Epidermal melanocyte (primary cell): ENCODE data around the gene KIAA1671.

Experiments used
- DNase-seq: peaks from one replicate; pipeline ENCODE4 v3.0.0; 2011; ENCODE audit warnings: low spot score; ENCODE audit not compliant: insufficient read length

Gene KIAA1671

DNA sequence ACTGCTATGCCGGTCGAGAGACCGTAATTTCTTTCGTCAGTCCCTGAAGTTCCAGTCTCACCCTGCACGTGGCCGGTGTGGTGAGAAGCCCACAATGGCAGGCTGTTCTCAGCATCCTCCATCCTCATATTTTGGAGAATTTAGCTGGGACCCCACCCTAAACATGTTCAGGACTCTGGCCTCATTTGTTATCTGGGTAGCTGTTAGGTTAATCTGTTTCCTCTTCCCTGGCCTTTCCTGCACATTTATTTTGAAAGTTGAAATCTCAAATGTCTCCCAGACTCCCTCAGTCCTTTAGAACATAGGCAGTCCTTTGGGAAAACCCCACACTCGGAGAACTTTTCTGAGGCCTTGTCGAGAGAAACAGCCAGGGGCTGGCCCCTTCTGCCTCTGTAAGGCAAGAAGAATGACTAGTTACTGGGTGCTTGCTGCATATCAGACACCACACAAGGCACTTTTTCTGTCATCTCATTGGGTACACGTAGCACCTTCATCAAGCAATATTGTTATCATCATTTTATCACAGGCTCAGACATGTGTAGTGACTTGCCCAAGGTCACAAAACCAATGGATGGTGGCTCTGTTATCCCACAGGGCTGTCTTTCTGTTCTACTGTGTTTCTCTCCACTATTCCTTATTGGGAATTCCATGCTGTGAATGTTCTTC, 137.8 kb downstream of the KIAA1671 start:
- DNase-seq, result no peak

GRCh38 chr22:25091458-25091857, 138.9 kb downstream of the KIAA1671 start:
- DNase-seq, result no peak

DNA sequence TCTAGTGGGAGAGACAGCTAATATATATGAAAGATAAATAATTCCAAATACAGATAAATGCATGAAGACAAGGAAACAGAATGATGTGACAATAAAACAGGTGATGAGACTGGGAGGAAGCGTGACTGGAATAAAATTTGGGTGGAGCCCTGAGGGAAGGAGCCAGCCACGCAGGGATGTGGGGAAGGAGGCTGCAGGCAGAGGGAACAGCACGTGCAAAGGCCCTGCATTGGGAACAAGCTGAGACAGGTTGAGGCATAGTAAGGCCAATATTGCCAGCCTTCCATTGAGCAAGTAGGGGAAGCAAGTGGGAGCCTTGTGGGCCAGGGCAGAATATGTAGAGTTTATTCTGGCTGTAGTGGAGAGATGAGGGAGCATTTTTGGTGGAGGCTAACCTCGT, 139.6 kb downstream of the KIAA1671 start:
- no peak for DNase-seq

GRCh38 chr22:25094579-25094978, 142.1 kb downstream of the KIAA1671 start:
- DNase-seq, result no peak

DNA sequence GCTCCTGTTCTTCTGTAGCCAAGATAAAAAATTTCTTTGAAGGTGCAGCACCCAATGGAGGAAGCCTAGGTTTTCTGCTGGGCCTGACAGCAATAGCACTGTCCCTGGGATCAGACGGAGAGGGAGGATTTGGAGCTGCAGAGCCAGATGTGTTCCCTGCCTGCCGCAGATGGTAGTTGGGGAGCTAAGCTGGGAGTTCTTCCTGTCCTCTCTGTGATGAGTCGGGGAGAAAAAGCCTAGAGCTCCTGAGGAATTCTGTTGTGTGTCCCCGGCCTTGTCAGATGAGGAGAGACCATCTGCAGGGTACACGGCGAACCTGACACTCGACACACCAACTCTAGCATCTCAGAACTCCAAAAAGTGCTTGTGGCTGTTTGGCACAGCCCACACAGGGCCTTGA, 143.4 kb downstream of the KIAA1671 start:
- DNase-seq, result no peak

GRCh38 chr22:25096638-25097405, 144.3 kb downstream of the KIAA1671 start:
- no peak for DNase-seq

GRCh38 chr22:25098445-25099081, 146.0 kb downstream of the KIAA1671 start:
- no peak for DNase-seq

DNA sequence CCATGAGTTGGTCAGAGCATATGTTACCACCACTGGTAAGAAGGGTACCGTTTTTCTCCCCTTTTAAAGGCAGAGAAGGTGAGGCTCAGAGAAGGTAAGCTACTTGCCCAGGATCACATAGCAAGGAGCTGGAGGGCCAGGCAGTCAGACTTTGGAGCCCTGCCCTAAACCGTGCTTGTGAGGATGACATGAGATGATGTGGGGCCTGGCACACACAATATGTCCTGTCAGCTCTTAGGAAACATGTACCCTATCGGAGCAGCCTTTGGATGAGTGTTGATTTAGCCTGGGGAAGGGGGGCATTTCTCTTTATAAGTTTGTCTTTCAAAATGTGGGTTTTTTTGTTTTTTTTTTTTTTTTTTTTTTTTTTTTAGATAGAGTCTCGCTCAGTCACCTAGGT, 146.7 kb downstream of the KIAA1671 start:
- no peak for DNase-seq

DNA sequence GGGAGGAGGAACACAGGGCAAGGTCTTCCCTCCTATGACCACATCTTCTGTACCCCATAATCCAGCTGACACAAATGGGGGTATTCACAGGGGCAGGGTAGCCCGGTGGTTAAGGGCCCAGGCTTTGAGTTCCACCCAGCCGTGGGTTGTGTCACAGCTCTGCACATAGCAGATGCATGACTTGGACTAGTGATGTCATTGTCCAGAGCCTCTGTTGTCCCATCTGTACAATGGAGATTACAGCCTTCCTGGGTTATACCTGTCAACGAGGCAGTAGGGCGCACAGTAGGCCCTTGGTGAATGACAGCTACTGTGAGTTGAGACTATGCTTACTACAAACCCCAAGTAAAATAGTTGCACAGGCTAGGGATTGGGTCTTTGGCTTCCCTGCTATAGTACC, 147.9 kb downstream of the KIAA1671 start:
- no peak for DNase-seq

- no peak for DNase-seq
Observed at GRCh38 chr22:25100948-25101347, 148.4 kb downstream of the KIAA1671 start.

DNA sequence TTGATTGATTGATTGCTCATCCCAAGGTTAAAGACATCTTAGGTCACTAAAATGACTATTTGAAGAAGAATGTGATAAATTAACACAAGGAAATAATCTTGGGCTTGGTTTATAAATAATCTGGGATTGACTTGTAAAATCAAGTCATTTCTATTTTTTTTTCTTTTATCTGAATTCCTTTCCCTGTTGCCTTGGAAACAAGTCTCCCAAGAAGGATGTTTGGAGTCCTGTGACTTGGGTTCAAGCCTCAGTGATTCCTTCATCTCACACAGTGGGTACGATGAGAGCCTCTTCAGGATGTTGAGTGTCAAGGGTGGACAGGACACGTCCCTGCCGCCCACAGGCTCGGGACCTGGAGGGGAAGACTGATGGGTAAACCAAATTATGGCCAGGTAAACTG, 149.0 kb downstream of the KIAA1671 start:
- no peak for DNase-seq

GRCh38 chr22:25101986-25102385, 149.5 kb downstream of the KIAA1671 start:
- no peak for DNase-seq

DNA sequence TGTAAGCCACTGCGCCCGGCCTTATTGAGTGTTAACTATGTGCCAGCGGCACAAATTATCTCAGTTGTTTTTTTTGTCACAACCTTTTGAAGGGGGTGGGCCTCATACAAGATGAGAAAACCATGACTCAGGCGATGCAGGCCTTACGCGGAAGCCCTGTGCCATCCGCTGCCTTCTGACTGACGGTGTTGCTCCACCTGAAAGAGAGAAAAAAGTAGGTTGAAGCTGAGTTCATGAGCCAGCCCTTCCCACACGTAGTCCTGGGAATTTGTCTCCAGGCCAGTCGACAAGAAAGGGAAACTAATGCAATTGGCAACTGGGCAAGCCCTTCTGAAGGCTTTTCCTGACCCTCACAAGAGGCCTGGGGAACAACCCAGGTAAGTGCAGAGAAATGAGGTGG, 150.2 kb downstream of the KIAA1671 start:
- DNase-seq, result no peak

DNA sequence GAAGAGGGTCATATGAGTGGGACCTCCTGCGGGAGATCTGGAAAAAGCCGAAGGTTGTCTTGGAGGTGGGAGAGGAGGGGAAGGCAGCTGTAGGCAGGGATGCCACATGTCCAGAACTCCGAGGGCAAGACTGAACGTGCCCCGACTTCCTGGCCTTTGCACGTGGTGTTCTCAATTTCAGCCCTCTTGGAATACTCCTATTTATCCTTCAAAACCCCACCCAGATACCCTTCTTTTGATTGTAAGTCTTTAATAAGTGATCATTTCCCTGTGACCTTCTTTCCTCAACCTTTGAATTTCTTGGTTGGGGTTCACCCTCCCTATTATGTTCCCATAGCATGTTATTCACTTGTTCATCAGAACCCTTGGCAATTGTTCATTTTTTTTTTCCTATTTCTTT, 151.9 kb downstream of the KIAA1671 start:
- no peak for DNase-seq

- no peak for DNase-seq
Observed at GRCh38 chr22:25105817-25106650, 153.5 kb downstream of the KIAA1671 start.

GRCh38 chr22:25109878-25110595, 157.5 kb downstream of the KIAA1671 start:
- DNase-seq, result no peak

GRCh38 chr22:25110596-25110845, 158.0 kb downstream of the KIAA1671 start:
- peak; percentile 51 for DNase-seq

- peak; percentile 69 for DNase-seq
Observed at GRCh38 chr22:25110846-25111578, 158.5 kb downstream of the KIAA1671 start.

GRCh38 chr22:25111579-25112517, 159.3 kb downstream of the KIAA1671 start:
- DNase-seq, result no peak
